RWPE1 (cell line): ENCODE measurements around the gene PRAF2.

Source experiments
- CTCF ChIA-PET: fragments of 350-600 bp; sonication (Branson Sonifier 250); formaldehyde crosslinking; extraction: SDS; loops from one replicate; lab custom pipeline; 2021; lab: Yijun Ruan, JAX
- POLR2A ChIA-PET: fragments of 400-600 bp; formaldehyde crosslinking; extraction: SDS; loops from one replicate; lab custom pipeline; 2020; ENCODE audit warnings: antibody characterized with exemption; ENCODE audit not compliant: low non-redundant PET; lab: Yijun Ruan, JAX
- DNase-seq: peaks from one replicate; pipeline ENCODE4 v3.0.0; 2012; ENCODE audit warnings: low spot score
- H3K27ac ChIP-seq: fragments of 450-650 bp; 2 replicates; pipeline ENCODE4 v1.5.1; 2017
- CTCF ChIP-seq: fragments of 450-650 bp; conservative IDR thresholded peaks from 2 replicates; pipeline ENCODE4 v1.5.1; 2017; ENCODE audit warnings: low read depth, mild to moderate bottlenecking

The PRAF2 gene

DNA sequence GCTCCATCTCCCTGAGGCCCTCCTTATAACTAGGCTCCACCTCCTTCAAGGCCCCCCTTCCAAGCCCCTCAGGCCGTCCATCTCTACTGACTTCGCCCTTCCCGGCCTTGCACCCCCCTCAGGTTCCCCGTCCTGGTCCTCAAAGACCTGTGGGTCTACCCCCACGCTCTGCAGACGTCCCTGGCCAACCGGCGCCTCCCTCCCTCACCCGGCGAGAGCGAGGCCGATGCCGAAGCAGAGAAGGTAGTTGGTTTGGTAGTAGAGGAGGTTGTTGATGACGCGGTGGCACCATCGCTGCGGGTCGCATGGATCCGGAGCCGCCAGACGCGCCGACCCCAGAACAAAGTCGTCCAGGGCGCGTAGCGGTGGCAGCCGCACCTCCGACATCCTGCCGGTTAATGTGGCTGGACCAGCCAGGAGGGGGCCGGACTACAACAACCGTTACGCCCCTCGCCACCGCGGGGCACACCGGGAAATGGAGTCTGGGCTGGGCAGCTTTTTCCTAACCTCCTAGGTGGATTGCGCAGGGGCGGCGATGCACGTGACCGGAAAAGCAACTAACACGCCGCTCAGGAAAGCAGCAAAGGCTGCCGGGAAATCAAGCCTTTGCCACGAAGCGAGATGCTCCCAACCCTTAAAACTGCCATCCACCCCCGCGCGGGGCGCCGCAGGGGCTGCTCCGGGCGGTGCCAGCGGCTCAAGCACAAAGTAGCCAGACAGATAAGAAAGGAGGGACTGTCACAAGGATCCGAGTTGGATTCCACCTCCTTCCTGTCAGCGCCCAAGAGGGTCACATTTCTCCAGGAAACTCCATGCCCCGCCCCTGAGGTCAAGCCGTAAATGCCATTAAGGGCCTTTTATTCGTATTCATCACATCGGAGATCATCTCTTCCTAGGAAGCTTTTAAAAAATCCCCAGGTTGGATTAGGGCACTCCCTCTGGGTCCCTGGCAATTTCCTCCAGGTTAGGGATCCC lies at the start of gene PRAF2:
PRAF2 (minus strand) TSS at position 402 of the 975 bp plus-strand sequence; CDS start at position 387, 15 bp downstream.
- peak within 1 kb of the TSS; percentile 71 for H3K27ac ChIP-seq
- ChIA-PET CTCF (no interaction called here), POLR2A (interaction anchor here (0.7 to 1.0 kb wide), 2 partner anchors 14 to 22 kb away, joined by 3 read pairs; no protein-coding TSS in a partner anchor)
- no peak for TF ChIP-seq CTCF
- peak; percentile 94 for DNase-seq

DNA sequence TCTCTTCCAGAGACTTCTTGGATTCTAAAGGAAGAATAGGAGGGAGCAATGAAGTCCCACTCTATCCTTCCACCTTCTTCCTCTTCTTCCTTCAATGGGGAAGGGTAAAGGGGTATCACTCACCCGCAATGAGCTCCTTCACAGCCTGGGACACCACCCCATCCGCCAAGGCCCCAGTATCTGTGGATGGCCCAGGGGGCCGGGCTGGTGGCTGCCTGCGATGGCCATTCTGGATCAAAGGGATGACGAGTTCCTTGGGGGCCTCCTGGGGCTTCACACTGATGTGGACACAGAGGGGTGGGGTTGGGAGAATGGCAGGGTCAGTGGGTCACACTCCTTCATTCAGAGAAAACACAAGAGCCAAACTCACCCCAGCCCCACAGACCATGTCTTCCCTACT lies 48.7 kb upstream of the PRAF2 start:
- H3K27ac ChIP-seq, result no peak overlapping the region
- no peak for TF ChIP-seq CTCF
- DNase-seq, result no peak
- ChIA-PET POLR2A (no interaction called here), CTCF (interaction anchor here (0.5 kb wide), 1 partner anchor 33 kb away, joined by 3 read pairs; no protein-coding TSS in a partner anchor)

DNA sequence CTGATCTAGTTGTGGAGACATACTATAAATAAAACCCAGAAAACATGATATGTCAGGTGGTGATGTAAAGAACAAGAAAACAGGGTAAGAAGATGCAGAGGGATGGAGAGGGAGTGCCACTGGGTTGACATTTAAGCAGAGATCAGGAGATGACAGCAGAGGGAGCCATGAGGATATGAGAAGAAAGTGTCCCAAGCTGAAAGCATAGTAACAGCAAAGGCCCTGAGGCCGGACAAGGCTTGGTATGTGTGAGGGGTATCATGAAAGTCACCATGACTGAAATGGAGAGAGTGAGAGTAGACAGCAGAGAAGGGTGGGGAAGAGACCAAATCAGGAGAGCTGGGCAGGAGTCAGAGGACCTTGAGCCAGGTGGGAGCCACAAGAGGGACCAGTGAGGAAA lies 46.3 kb upstream of the PRAF2 start:
- ChIA-PET POLR2A (interaction anchor here (0.7 kb wide), 1 partner anchor 40 kb away, joined by 3 read pairs; no protein-coding TSS in a partner anchor), CTCF (interaction anchor here (0.6 kb wide), 1 partner anchor 52 kb away, joined by 3 read pairs; the partner anchor contains the start of gene PLP2)
- no peak for TF ChIP-seq CTCF
- DNase-seq, result no peak
- H3K27ac ChIP-seq, result no peak overlapping the region

GRCh38 chrX:49117581-49117980 lies 43.8 kb upstream of the PRAF2 start:
- no peak for TF ChIP-seq CTCF
- no peak overlapping the region for H3K27ac ChIP-seq
- no peak for DNase-seq
- ChIA-PET POLR2A (no interaction called here), CTCF (no interaction called here)

DNA sequence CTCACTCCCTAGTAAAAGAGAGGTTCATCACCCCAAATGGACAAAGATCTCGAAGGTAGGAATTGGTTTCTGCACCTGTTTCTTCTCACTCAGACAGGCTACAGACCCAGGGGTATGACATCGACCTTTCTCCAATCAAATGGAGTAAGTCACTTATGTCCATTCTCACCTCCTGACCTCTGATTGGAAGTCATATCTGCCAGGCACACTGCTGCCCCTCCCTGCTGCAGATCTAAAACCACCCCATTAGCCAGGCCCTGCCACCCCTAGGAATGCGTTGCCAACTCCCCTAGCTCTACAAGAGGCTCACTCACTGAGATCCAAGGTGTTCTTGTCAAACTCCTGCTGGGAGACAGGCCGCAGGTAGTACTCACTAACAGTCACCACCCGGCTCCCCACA lies 42.9 kb upstream of the PRAF2 start:
- DNase-seq, result no peak
- no peak overlapping the region for H3K27ac ChIP-seq
- no peak for TF ChIP-seq CTCF
- ChIA-PET POLR2A (no interaction called here), CTCF (no interaction called here)

DNA sequence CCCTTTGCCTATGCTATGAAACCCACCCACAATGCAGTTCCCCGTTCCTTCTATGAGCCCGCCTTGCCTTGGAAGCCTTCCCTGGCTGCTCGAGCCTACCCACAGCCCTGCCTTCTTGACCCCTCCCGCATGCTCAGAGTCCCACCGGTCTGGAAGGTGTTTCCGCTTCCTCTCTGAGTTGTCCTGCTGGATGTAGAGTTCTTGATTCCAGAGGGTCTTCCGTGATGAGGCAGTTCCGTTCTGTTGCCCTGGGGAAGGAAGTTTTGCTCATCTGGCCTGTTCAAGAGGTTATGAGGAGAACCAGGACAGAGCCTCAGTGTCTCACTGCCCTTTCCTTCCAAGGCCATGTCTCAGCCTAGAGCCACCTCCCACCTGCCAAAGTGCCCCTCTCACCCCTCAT lies 42.3 kb upstream of the PRAF2 start:
- TF ChIP-seq CTCF, result no peak
- no peak overlapping the region for H3K27ac ChIP-seq
- DNase-seq, result no peak
- ChIA-PET CTCF (no interaction called here), POLR2A (no interaction called here)
